Esophagus mucosa (tissue), 1 donor: ENCODE data around the gene GLIS2. TPM values are rescaled to one million over a fixed set of nuclear protein-coding genes. Genes with fewer than 3 reads are reported as not detected.

Experiments
- ATAC-seq: fragments of 200-7000 bp; cut with Tn5 transposase; one replicate; pipeline ENCODE4 v1.9.1; 2020
- total RNA-seq: library from RNA; stranded (reverse); gene quantifications from one replicate; pipeline ENCODE4 v1.2.4, GENCODE V29; 2023
- donor health status: DM: yes; HTN: yes; CAD: no.

The GLIS2 gene
- total RNA-seq, 1 donor from 2014 or later = 0.80 TPM

- no peak for ATAC-seq
These were observed 56.2 kb downstream of the GLIS2 start for GRCh38 chr16:4372001-4372577.

- no peak for ATAC-seq
These were observed 56.9 kb downstream of the GLIS2 start for GRCh38 chr16:4372578-4373355.

- ATAC-seq = no peak
These were observed 57.6 kb downstream of the GLIS2 start for GRCh38 chr16:4373356-4373908.

- ATAC-seq = peak; percentile 44
These were observed 58.3 kb downstream of the GLIS2 start for GRCh38 chr16:4373909-4374742.

- no peak for ATAC-seq
These were observed 59.9 kb downstream of the GLIS2 start for GRCh38 chr16:4375717-4376116.

GRCh38 chr16:4376126-4376892 is 60.4 kb downstream of the GLIS2 start:
- ATAC-seq = no peak

GRCh38 chr16:4376893-4377572 is 61.2 kb downstream of the GLIS2 start:
- ATAC-seq = no peak

- no peak for ATAC-seq
These were observed 61.8 kb downstream of the GLIS2 start for GRCh38 chr16:4377573-4378154.

GRCh38 chr16:4378161-4378666 is 62.3 kb downstream of the GLIS2 start:
- ATAC-seq = no peak

GRCh38 chr16:4378999-4379690 is 63.3 kb downstream of the GLIS2 start:
- ATAC-seq = no peak

- ATAC-seq = no peak
These were observed 64.5 kb downstream of the GLIS2 start for GRCh38 chr16:4380119-4381063.

- ATAC-seq = no peak
These were observed 65.4 kb downstream of the GLIS2 start for GRCh38 chr16:4381072-4381934.

GRCh38 chr16:4381935-4382794 is 66.3 kb downstream of the GLIS2 start:
- ATAC-seq = no peak

- no peak for ATAC-seq
These were observed 67.0 kb downstream of the GLIS2 start for GRCh38 chr16:4382795-4383357.

GRCh38 chr16:4383591-4384444 is 68.0 kb downstream of the GLIS2 start:
- no peak for ATAC-seq

GRCh38 chr16:4384509-4384942 is 68.7 kb downstream of the GLIS2 start:
- no peak for ATAC-seq
